GM21619 (cell line): ENCODE data around the gene GRWD1.

ENCODE experiments used
- ATAC-seq: cut with Tn5 transposase; IDR thresholded peaks from one replicate; pipeline ENCODE4 v1.9.1; 2021; ENCODE audit not compliant: unreplicated experiment

The GRWD1 gene

DNA sequence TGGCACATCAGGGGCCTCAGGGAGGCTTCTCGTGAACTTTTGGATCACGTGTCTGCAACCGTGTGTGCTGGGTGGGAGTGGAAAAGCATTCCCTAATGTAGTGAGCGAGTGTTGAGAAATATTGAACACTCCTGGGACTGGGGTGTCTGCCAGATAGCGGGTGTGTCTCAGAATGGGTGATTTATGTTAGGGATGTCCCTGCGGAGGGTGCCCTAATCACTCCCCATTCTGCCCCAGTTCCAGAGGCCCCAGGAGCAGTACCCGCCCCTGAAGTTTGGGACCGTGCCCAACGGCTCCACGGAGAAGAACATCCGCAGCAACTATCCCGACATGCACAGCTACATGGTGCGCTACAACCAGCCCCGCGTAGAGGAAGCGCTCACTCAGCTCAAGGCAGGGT is 24.2 kb upstream of the GRWD1 start:
- no peak for ATAC-seq

GRCh38 chr19:48424694-48425219 is 21.0 kb upstream of the GRWD1 start:
- no peak for ATAC-seq

- no peak for ATAC-seq
Measured at GRCh38 chr19:48428670-48429069, 17.1 kb upstream of the GRWD1 start.

GRCh38 chr19:48433337-48433736 is 12.4 kb upstream of the GRWD1 start:
- ATAC-seq, result no peak

- no peak for ATAC-seq
Measured at GRCh38 chr19:48436586-48436985, 9.2 kb upstream of the GRWD1 start.

GRCh38 chr19:48441360-48442050 is 4.3 kb upstream of the GRWD1 start:
- no peak for ATAC-seq

GRCh38 chr19:48442116-48443035 is 3.4 kb upstream of the GRWD1 start:
- no peak for ATAC-seq

DNA sequence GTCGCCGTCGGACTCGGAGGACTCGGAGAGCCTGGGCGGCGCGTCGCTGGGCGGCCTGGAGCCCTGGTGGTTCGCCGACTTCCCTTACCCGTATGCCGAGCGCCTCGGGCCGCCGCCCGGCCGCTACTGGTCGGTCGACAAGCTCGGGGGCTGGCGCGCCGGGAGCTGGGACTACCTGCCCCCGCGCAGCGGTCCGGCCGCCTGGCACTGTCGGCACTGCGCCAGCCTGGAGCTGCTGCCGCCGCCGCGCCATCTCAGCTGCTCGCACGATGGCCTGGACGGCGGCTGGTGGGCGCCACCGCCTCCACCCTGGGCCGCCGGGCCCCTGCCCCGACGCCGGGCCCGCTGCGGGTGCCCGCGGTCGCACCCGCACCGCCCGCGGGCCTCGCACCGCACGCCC is 2.5 kb upstream of the GRWD1 start:
- ATAC-seq, result no peak

- no peak for ATAC-seq
Measured at GRCh38 chr19:48443731-48444128, 2.1 kb upstream of the GRWD1 start.

GRCh38 chr19:48444129-48444935 is 1.5 kb upstream of the GRWD1 start:
- no peak for ATAC-seq

DNA sequence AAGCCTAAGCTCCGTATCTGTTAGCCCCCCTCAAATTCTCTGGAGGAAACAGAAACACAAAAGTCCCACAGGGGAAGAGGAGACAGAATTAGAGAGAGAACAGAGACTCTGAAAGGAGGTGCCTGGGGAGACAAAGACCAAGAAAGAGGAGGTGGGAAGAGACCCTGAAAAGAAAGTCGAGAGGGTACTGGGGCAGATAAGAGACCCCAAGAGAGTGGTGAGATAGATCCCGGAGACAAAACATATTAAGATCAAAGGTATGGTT is 915 bp upstream of the GRWD1 start:
- ATAC-seq, result no peak

DNA sequence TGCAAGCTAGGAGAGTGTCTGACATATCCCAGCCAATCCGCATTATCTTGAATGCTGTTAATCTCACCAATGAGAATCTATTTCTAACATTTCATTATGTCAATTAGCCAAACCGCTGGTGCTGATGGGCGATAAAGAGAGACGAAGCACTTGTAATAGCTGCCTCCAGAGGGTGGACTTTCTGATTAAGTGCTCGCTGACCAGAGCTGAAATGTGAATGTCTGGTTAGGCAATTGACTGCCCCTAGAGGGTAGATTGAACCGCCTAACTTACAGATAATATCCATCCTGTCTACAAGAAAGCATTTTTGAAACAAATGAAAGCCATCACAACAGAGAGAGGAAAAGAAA is 552 bp upstream of the GRWD1 start:
- peak; percentile 26 for ATAC-seq

DNA sequence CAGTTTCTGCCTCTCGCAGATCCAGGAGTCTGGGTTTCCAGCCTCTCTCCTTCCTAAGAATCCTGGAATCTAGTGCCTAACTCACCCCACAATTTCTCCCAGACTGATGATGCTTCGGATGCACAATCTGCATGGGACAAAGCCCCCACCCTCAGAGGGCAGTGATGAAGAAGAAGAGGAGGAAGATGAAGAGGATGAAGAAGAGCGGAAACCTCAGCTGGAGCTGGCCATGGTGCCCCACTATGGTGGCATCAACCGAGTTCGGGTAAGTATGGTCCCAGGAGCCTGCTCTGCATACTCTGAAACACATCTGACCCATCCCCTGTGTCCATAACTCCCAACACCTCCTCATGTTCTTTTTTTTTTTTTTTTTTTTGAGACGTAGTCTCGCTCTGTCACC is 796 bp downstream of the GRWD1 start:
- no peak for ATAC-seq

GRCh38 chr19:48448563-48448962 is 2.8 kb downstream of the GRWD1 start:
- ATAC-seq, result no peak

- ATAC-seq, result no peak
Measured at GRCh38 chr19:48450441-48450840, 4.7 kb downstream of the GRWD1 start.

DNA sequence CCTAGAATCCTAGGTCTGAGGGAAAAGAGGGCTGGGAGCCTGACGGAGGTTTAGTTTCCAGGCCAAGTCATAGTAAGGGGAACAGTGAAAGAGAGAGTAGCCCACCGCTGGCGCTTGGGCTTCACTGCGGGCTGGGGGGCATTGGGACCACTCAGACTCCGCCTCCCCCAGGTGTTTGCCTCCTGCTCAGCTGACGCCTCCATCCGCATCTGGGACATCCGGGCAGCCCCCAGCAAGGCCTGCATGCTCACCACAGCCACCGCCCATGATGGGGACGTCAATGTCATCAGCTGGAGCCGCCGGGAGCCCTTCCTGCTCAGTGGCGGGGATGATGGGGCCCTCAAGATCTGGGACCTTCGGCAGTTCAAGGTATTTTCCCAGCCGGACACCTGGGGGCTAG is 5.1 kb downstream of the GRWD1 start:
- ATAC-seq, result no peak

DNA sequence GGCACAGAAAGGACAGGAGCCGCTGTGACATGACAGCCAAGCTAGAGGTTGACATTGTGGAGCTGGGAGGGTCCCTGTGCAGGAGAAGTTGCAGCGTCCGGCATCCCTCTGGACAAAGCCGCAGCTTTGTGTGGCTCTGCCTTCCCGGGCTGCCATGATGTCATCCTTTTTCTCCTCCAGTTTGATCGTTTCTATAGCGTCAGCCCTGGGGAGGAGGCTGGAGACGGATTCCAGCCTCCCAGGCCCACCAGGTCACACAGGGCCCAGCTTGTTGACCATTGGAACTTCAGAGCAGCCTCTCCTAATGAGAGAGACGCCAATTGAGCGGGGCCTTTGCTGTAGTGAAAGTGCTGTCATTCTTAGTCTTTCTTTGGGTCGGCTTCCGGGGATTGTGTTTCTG is 5.8 kb downstream of the GRWD1 start:
- no peak for ATAC-seq

DNA sequence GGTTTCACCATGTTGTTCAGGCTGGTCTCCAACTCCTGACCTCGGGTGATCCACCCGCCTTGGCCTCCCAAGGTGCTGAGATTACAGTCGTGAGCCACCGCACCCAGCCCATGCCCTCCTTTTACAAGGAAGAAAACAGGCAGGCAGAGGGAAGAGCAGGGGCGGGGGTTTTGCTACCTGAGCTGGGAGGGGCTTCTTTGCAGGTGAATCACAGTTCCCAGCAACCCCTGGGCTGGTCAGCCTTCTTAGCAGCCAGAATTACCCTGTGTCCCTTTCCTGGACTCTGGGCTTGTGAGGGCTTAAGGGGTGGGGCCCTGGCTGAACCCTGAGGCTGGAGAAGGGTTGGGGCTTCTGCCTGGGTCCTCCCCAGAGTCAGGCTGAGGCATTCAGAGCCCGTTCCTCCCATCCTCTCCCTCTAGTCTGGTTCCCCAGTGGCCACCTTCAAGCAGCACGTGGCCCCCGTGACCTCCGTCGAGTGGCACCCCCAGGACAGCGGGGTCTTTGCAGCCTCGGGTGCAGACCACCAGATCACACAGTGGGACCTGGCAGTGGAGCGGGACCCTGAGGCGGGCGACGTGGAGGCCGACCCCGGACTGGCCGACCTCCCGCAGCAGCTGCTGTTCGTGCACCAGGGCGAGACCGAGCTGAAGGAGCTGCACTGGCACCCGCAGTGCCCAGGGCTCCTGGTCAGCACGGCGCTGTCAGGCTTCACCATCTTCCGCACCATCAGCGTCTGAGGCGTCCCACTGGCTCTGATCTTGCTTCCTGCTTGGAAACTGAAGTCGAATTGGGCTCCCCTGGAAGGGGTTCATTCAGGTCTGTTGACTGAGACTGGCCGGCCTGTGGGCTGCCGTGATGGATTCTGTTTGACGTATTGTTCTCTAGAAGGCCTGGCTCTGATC is 6.8 kb downstream of the GRWD1 start:
- no peak for ATAC-seq

GRCh38 chr19:48454150-48454730 is 8.5 kb downstream of the GRWD1 start:
- ATAC-seq, result no peak

DNA sequence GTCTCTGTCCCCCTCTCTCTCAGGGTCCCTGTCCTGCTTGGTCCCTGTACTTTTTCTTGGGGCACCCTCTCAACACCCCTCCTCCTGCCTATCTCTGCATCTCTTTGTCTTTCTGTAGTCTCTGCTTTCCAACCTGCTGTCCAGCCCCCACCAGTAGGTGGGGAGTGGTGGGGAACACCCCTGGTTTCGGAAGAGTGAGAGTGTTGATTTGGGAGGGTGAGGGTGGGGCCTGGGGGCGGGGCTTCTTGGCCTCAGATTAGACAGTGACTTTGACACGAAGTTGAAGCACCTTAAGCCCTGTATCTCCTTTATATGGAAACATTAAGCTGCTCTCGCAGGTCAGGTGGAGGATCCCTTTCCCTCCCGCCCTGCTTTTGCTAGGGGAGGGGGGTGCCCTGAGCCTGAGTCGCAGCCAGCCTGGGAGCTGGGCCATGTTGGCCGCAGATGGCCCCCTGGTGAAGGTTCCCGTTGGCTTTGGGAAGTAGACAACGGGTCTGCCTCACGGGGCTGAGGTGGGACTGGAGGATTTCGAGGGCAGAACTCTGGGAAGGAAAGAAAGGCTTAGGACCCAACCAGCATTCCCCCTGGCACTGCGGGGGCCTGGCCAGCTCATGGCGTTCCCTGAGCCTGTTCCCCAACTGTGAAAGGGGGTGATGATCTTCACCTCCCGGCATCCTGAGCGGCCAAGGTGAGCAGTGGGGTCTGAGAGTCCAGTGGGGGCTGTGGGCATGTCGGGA is 9.6 kb downstream of the GRWD1 start, which contains the start of gene KCNJ14:
Gene KCNJ14 (plus strand): TSS at position 404 of the 737 bp plus-strand sequence. CDS start 6,151 bp downstream, outside the sequence.
- no peak for ATAC-seq
